ENCODE data around the gene CEP112.

CEP112 gene

GRCh38 chr17:65801513-65801912 lies 390.4 kb downstream of the CEP112 start:
- TF ChIP-seq EZH2phosphoT487 (conservative IDR thresholded peaks at IDR 0.05; ENCODE audit: low read length) (no peak), CTCF (IDR thresholded peaks at IDR 0.05; ENCODE audit: insufficient read depth, low read length, poor library complexity, severe bottlenecking) (no peak)
- no peaks in the 10 kb centered on the region for H3K36me3 ChIP-seq (ENCODE audit: low read length)

GRCh38 chr17:65800655-65801054 lies 391.3 kb downstream of the CEP112 start:
- H3K9me2 ChIP-seq (replicated peaks; ENCODE audit: insufficient read depth, low read length): no peaks in the 10 kb centered on the region
- no peak for TF ChIP-seq CTCF (IDR thresholded peaks at IDR 0.05; ENCODE audit: insufficient read depth, low read length, poor library complexity, severe bottlenecking)
- no peak for TF ChIP-seq EZH2phosphoT487 (conservative IDR thresholded peaks at IDR 0.05; ENCODE audit: low read length)
- no peaks in the 10 kb centered on the region for H4K20me1 ChIP-seq (ENCODE audit: low read depth, low read length)
- H3K27ac ChIP-seq (ENCODE audit: low read depth, low read length): no peak overlapping the region
- H3K9me3 ChIP-seq (ENCODE audit: insufficient read depth, low read length): peaks cover 12% of the 10 kb centered on the region; the same call in 1 of the 2 replicates
- H3K27me3 ChIP-seq (ENCODE audit: low read length): no peaks in the 10 kb centered on the region
- H3K79me2 ChIP-seq (ENCODE audit: insufficient read depth, low read length): no peaks in the 10 kb centered on the region
- no peaks in the 10 kb centered on the region for H3K36me3 ChIP-seq (ENCODE audit: low read length)
- no peak overlapping the region for H3K4me3 ChIP-seq (ENCODE audit: insufficient read depth, low read length, poor library complexity, severe bottlenecking)
- H3K4me2 ChIP-seq (ENCODE audit: low read depth, low read length, poor library complexity, severe bottlenecking): no peak overlapping the region
- no peaks in the 10 kb centered on the region for H3F3A ChIP-seq (ENCODE audit: insufficient read depth)
- no peak overlapping the region for H3K9ac ChIP-seq (ENCODE audit: low read length)
- H2AFZ ChIP-seq (ENCODE audit: low read depth, low read length, severe bottlenecking): no peak overlapping the region

More at GRCh38 chr17:65801513-65801912, 390.4 kb downstream of the CEP112 start:
- Histone ChIP-seq H3K9ac (ENCODE audit: low read length) (no peak overlapping the region), H3K27ac (ENCODE audit: low read depth, low read length) (no peak overlapping the region), H3F3A (ENCODE audit: insufficient read depth) (no peaks in the 10 kb centered on the region), H3K79me2 (ENCODE audit: insufficient read depth, low read length) (no peaks in the 10 kb centered on the region), H3K27me3 (ENCODE audit: low read length) (no peaks in the 10 kb centered on the region), H3K9me2 (replicated peaks; ENCODE audit: insufficient read depth, low read length) (no peaks in the 10 kb centered on the region), H4K20me1 (ENCODE audit: low read depth, low read length) (no peaks in the 10 kb centered on the region), H3K9me3 (ENCODE audit: insufficient read depth, low read length) (peaks cover 12% of the 10 kb centered on the region; the same call in 1 of the 2 replicates), H3K4me3 (ENCODE audit: insufficient read depth, low read length, poor library complexity, severe bottlenecking) (no peak overlapping the region), H2AFZ (ENCODE audit: low read depth, low read length, severe bottlenecking) (no peak overlapping the region), H3K4me2 (ENCODE audit: low read depth, low read length, poor library complexity, severe bottlenecking) (no peak overlapping the region)

GRCh38 chr17:65799869-65800268 lies 392.1 kb downstream of the CEP112 start:
- Histone ChIP-seq H3K79me2 (ENCODE audit: insufficient read depth, low read length) (no peaks in the 10 kb centered on the region), H3K4me3 (ENCODE audit: insufficient read depth, low read length, poor library complexity, severe bottlenecking) (no peak overlapping the region), H3K27me3 (ENCODE audit: low read length) (no peaks in the 10 kb centered on the region), H3K36me3 (ENCODE audit: low read length) (no peaks in the 10 kb centered on the region), H2AFZ (ENCODE audit: low read depth, low read length, severe bottlenecking) (no peak overlapping the region), H3K27ac (ENCODE audit: low read depth, low read length) (no peak overlapping the region), H3F3A (ENCODE audit: insufficient read depth) (no peaks in the 10 kb centered on the region), H3K4me2 (ENCODE audit: low read depth, low read length, poor library complexity, severe bottlenecking) (no peak overlapping the region), H3K9me3 (ENCODE audit: insufficient read depth, low read length) (peaks cover 12% of the 10 kb centered on the region; the same call in 1 of the 2 replicates), H4K20me1 (ENCODE audit: low read depth, low read length) (no peaks in the 10 kb centered on the region), H3K9ac (ENCODE audit: low read length) (no peak overlapping the region), H3K9me2 (replicated peaks; ENCODE audit: insufficient read depth, low read length) (no peaks in the 10 kb centered on the region)
- TF ChIP-seq CTCF (IDR thresholded peaks at IDR 0.05; ENCODE audit: insufficient read depth, low read length, poor library complexity, severe bottlenecking) (no peak), EZH2phosphoT487 (conservative IDR thresholded peaks at IDR 0.05; ENCODE audit: low read length) (no peak)

Data from SU-DHL-6 (cell line).